ENCODE measurements around the gene IRF2BPL. TPM values are rescaled to one million over a fixed set of nuclear protein-coding genes. Genes with fewer than 3 reads are reported as not detected.

Gene IRF2BPL
- polyA plus RNA-seq, 4 donors, result 45.7 to 71.0 (median 55.0) TPM

- DNase-seq (ENCODE audit: low read depth in 4 of 4, low spot score in 2 of 4), result no peak
Measured at GRCh38 chr14:77014734-77015133, 13.8 kb downstream of the IRF2BPL start.

GRCh38 chr14:77014004-77014604 is 14.4 kb downstream of the IRF2BPL start:
- DNase-seq (ENCODE audit: low read depth in 4 of 4, low spot score in 2 of 4), result peak in 1 of 4 donors; percentile 70

GRCh38 chr14:77012193-77012765 is 16.2 kb downstream of the IRF2BPL start:
- no peak for DNase-seq (ENCODE audit: low read depth in 4 of 4, low spot score in 2 of 4)

GRCh38 chr14:77011245-77011644 is 17.3 kb downstream of the IRF2BPL start:
- DNase-seq (ENCODE audit: low read depth in 4 of 4, low spot score in 2 of 4), result no peak

GRCh38 chr14:77009014-77009413 is 19.5 kb downstream of the IRF2BPL start:
- no peak for DNase-seq (ENCODE audit: low read depth in 4 of 4, low spot score in 2 of 4)

- no peak for DNase-seq (ENCODE audit: low read depth in 4 of 4, low spot score in 2 of 4)
Measured at GRCh38 chr14:77008541-77008940, 20.0 kb downstream of the IRF2BPL start.

GRCh38 chr14:77007975-77008421 is 20.5 kb downstream of the IRF2BPL start:
- DNase-seq (ENCODE audit: low read depth in 4 of 4, low spot score in 2 of 4), result no peak

DNA sequence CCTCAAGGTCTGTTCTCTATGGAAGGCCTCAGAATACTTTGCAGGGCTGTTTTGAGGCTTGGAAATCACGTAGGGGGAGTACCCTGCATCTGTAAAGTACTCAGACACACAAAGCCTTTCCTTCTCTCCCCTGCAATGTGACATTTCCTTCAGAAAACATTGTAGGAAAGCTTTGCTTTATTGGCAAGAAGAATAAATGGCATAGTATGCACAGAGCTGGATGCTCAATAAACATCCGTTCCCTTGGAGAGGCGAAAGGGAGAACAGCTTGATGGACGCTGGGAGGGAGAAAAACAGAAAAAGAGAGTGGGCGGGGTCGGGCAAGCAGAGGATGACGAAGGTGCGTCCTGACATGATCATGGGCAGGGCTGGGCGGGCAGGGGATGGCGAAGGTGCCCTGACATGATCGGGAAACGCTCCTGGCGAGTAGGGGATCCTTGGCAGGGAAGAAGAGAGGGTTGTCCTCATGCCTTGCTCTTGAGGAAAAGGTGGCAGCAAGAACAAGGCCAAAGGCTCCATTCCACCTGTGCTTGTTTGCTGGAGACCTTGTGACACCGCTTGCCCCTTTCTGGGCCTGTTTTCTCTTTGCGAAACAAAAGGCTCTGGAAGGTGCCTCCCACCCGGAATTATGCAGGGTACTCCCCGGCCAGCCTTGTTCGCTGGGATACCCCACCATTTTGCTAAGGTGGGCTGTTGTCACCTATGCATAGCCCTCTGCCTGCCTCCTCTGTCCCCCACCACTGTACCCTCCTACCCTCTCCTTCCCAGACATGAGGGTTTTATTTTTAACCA is 21.1 kb downstream of the IRF2BPL start:
- no peak for DNase-seq (ENCODE audit: low read depth in 4 of 4, low spot score in 2 of 4)

DNA sequence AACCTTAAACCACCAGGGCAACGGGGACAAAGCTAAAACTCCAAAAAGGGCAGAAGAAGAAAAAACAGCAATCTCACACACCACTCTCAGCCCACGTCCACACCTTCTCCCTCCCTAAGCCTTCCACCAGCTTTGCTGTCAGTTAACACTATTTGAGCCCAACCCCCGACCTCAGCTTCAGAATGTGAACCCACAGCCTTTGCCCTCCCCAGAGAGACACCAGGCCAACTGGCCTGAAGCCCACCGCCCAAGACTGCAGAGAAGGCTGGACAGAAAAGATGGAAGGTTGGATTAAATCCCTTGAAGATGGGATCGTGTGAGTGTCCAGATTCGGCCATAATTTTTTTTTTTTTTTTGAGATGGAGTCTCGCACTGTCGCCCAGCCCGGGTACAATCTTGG is 22.4 kb downstream of the IRF2BPL start:
- DNase-seq (ENCODE audit: low read depth in 4 of 4, low spot score in 2 of 4), result no peak

GRCh38 chr14:77005559-77005958 is 22.9 kb downstream of the IRF2BPL start:
- DNase-seq (ENCODE audit: low read depth in 4 of 4, low spot score in 2 of 4), result no peak

DNA sequence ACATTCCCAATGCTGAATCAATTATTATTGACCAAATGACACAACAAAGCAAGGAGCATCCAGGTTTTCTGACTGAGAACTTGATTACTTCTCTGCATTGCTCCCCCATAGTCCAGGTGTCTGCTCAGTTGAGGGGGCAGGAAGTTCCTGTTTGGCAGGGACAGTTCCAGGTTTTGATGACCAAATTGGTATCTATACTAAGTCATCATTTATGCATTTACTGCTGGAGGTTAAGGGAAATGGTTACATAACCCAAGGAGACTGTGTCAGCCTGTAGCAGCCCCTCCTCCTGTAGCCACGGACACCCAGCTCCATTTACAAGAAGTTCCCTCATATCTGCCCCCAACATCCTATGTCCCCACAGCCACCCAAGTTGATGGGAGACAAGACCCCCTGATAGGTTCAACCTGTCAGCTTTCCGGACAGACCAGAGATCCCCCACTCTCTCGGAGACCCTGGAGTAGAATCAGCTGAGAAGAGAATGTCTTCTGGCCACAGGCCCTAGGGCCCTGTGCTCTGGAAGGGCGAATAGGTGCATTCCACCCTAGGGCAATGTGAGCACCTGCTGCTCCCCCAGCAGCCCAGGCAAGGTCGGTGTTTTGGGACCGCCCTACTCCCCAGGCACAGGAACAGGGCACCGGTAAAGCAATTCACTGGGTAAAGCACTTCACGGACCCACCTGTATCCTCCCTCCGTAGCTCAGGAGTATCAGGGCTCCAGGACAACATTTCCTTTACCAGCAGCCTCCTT is 23.6 kb downstream of the IRF2BPL start:
- no peak for DNase-seq (ENCODE audit: low read depth in 4 of 4, low spot score in 2 of 4)

DNA sequence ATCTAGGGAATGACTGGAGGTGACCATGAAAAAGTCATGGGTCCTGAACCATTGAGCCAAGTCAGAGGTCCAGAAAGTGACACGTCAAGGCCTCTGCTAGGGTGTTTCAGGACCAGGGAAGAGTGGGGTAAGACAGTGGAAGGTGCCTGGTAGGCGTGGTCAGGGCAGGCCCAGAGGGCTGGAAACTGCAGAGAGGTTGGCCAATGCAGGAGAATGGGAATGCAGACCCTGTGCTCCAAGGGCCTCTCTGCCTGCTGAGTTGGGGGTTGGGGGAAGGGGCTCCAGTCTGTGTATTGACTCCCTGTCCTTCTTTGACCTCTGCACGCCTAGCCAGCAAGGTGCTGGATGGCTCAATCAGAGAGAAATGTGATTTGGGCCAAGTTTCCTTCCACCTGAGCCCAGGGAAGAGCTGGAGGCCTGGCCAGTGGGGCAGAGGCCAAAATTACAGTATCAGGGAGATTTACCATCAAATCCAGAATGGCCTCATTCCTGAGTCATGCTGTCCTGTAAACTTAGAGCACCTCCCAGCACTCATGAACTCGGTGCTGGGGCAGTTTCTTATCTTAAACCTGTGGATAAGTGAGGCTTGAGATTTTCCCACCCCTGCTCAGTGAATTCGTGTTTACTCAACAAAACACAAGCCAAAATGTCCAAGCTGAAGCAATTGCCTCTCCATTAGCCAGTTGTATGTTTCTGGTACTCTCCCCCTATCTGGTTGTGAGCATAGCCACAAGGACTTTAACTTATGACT is 24.4 kb downstream of the IRF2BPL start:
- DNase-seq (ENCODE audit: low read depth in 4 of 4, low spot score in 2 of 4), result no peak

DNA sequence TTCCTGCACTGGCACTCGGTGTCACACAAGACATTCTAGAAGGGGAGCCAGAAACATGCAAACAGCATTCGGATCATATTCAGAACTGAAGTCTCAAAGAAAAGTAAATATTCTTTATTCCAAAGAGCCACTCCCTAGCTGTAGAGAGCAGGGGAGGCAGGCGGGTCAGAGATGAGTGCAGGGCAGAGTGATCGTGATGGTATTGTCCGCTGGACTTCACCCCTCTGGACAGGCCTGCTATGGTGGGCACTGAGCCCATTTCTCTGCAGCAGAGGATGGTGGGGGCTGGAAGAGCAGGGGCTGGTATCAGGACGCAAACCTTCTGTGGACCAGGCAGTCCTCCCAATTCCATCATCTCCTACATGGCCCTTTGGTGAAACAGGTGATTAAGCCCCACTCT is 25.6 kb downstream of the IRF2BPL start:
- no peak for DNase-seq (ENCODE audit: low read depth in 4 of 4, low spot score in 2 of 4)

GRCh38 chr14:77002335-77002734 is 26.2 kb downstream of the IRF2BPL start:
- no peak for DNase-seq (ENCODE audit: low read depth in 4 of 4, low spot score in 2 of 4)

DNA sequence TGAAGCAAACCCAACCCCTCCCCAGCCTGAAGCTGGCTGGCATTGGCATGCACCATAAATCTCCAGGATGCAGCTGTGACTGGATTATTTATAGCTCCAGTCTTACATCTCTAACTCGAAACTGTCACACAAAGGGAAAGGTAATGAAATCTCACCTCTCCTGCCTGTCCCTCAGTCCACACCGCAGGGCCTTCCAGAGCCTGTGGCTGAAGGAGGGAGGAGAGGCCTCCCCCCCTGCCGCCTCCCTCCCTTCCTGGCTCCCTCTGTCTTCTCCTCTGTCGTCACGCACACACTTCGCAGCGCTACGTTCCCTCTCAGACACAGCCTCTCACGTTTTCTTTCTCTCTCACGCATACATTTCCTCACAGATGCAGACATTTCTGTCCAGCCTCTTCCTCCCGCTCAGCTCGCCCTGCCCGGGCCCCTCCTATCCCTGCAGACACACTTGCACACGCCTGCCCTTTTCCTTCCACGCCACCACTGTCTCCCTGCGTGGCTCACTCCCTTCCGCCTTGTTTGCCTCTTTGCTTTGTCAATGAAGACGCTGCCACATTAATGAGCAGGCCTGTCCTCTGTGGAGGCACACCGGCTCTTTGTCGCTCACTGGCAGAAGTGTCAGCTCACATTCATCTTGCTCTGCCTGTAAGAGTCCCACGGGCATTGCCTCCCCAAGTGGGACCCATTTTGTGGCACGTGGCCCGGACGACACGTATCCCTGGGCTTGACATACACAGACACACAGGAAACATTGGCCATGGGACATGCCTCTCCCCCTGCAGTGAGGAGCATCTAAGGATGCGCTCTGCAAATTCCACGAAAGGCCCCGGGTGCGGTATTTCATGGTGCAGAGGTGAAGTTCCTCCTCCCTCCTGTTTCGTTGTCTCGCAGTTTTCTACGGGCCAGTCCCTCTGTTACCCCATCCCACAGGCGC is 27.9 kb downstream of the IRF2BPL start:
- DNase-seq (ENCODE audit: low read depth in 4 of 4, low spot score in 2 of 4), result peak in 1 of 4 donors; percentile 70

- no peak for DNase-seq (ENCODE audit: low read depth in 4 of 4, low spot score in 2 of 4)
Measured at GRCh38 chr14:76998910-76999309, 29.6 kb downstream of the IRF2BPL start.

DNA sequence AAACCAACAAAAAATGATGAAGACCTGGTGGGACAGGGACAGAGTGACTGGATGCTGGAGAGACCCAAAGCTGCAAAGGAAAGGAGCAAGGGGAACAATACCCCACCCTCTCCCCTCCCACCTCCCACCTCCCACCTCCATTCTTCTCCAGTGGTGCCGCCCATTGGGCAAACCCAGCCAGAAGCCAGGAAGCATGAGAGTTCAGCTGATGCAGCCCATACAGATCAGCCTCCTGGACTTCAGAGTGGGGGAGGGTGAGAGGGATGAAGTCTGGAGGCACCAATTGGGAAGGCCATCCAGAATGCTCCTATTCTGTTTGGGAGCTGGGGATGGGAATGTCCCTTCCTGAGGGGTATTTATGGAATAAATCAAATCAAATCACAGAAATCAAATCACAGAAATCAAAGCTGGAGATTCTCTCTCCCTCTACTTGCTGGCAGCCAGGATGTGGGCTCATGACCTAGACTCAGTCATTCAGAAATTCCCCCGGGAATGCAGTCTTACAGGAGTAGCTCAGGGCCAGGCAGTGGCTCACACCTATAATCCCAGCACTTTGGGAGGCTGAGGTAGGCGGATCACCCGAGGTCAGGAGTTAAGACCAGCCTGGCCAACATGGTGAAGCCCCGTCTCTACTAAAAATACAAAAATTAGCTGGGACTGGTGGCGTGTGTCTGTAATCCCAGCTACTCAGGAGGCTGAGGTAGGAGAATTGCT is 31.1 kb downstream of the IRF2BPL start:
- no peak for DNase-seq (ENCODE audit: low read depth in 4 of 4, low spot score in 2 of 4)

DNA sequence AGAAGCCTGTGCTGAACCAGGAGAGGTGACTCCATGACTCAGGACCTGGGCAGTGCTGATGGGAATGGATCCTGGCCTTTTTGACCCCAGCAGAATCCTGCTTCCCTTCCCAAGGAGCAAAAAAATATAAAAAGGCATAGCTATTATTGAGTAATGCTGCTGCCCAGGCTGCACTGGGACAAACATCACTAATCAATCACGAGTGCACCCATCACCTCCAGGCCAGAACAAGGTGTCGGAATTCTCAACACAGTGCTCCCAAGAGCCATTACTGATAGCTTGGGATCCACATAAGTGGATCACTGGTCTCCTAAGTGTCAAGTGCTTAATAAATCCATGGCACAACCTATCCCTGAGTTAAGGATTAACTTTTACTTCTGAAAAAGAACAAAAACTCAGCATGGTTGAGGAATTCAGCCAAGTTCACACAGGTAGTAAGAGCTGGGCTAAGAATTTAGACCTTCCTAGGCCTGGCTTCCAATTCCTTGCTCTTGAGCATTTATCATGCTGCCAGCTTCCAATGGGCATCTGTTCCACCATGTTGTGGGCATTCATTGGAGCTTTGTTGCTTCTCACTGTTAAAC is 31.9 kb downstream of the IRF2BPL start:
- DNase-seq (ENCODE audit: low read depth in 4 of 4, low spot score in 2 of 4), result no peak

All from left renal cortex interstitium (tissue), 4 donors.